ENCODE measurements around the gene RAP1A. TPM values are rescaled to one million over a fixed set of nuclear protein-coding genes. Genes with fewer than 3 reads are reported as not detected.

Gene RAP1A
- polyA plus RNA-seq, 1 donor (not counting 4 experiments of a cell fraction or from before 2014, with no cell fraction given), result 70.3 TPM

- FAIRE-seq, result no peak
- H3K9ac ChIP-seq (ENCODE audit: control insufficient read depth, extremely low read depth, insufficient read depth, low read length), result no peak overlapping the region
- H3K4me2 ChIP-seq (ENCODE audit: control insufficient read depth, extremely low read depth, insufficient read depth, low read depth, low read length), result no peak overlapping the region
- no peaks in the 10 kb centered on the region for H3K9me3 ChIP-seq (ENCODE audit: control insufficient read depth, low read depth, low read length)
- no peaks in the 10 kb centered on the region for H3K36me3 ChIP-seq (ENCODE audit: control insufficient read depth in 2 of 2, extremely low read depth in 1 of 2, insufficient read depth in 2 of 2, low read length in 2 of 2)
- no peaks in the 10 kb centered on the region for H3K9me1 ChIP-seq (ENCODE audit: control insufficient read depth, extremely low read depth, insufficient read depth, low read length)
- peaks cover 22% of the 10 kb centered on the region for H3K4me1 ChIP-seq (ENCODE audit: control insufficient read depth, extremely low read depth, insufficient read depth, low read length)
- dilution Hi-C loops (cut with MboI; ENCODE audit: extremely low pct_ligation_motif_present, low sequenced_read_pairs), result no loop called here
- no peaks in the 10 kb centered on the region for H3K27me3 ChIP-seq (ENCODE audit: control insufficient read depth, extremely low read depth, insufficient read depth, low read length)
- H3K4me3 ChIP-seq (ENCODE audit: control insufficient read depth in 2 of 3, extremely low read depth in 1 of 3, insufficient read depth in 2 of 3, low read depth in 1 of 3, low read length in 3 of 3), result no peak overlapping the region
- no peaks in the 10 kb centered on the region for H3K79me2 ChIP-seq (ENCODE audit: control insufficient read depth, insufficient read depth, low read length)
- no peak overlapping the region for H2AFZ ChIP-seq (ENCODE audit: control insufficient read depth, low read length)
- H3K27ac ChIP-seq (ENCODE audit: control insufficient read depth, insufficient read depth, low read length), result no peak overlapping the region
- TF ChIP-seq, protein P1, sequence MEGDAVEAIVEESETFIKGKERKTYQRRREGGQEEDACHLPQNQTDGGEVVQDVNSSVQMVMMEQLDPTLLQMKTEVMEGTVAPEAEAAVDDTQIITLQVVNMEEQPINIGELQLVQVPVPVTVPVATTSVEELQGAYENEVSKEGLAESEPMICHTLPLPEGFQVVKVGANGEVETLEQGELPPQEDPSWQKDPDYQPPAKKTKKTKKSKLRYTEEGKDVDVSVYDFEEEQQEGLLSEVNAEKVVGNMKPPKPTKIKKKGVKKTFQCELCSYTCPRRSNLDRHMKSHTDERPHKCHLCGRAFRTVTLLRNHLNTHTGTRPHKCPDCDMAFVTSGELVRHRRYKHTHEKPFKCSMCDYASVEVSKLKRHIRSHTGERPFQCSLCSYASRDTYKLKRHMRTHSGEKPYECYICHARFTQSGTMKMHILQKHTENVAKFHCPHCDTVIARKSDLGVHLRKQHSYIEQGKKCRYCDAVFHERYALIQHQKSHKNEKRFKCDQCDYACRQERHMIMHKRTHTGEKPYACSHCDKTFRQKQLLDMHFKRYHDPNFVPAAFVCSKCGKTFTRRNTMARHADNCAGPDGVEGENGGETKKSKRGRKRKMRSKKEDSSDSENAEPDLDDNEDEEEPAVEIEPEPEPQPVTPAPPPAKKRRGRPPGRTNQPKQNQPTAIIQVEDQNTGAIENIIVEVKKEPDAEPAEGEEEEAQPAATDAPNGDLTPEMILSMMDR (optimal IDR thresholded peaks at IDR 0.05 in 1 of 3, IDR thresholded peaks at IDR 0.05 in 1 of 3, conservative IDR thresholded peaks at IDR 0.05 in 1 of 3; ENCODE audit: extremely low read depth in 1 of 3, insufficient read depth in 2 of 3, low read length in 3 of 3), result no peak
- H4K20me1 ChIP-seq (ENCODE audit: control insufficient read depth, extremely low read depth, insufficient read depth, low read length), result no peaks in the 10 kb centered on the region
- DNase-seq (ENCODE audit: low read depth, low spot score), result no peak
These were observed 23.1 kb upstream of the RAP1A start for GRCh38 chr1:111596499-111596898.

- Histone ChIP-seq H4K20me1 (ENCODE audit: control insufficient read depth, extremely low read depth, insufficient read depth, low read length) (no peaks in the 10 kb centered on the region), H3K27me3 (ENCODE audit: control insufficient read depth, extremely low read depth, insufficient read depth, low read length) (no peaks in the 10 kb centered on the region), H3K4me2 (ENCODE audit: control insufficient read depth, extremely low read depth, insufficient read depth, low read depth, low read length) (no peak overlapping the region), H3K36me3 (ENCODE audit: control insufficient read depth in 2 of 2, extremely low read depth in 1 of 2, insufficient read depth in 2 of 2, low read length in 2 of 2) (no peaks in the 10 kb centered on the region), H3K79me2 (ENCODE audit: control insufficient read depth, insufficient read depth, low read length) (no peaks in the 10 kb centered on the region), H3K9me1 (ENCODE audit: control insufficient read depth, extremely low read depth, insufficient read depth, low read length) (no peaks in the 10 kb centered on the region), H3K9ac (ENCODE audit: control insufficient read depth, extremely low read depth, insufficient read depth, low read length) (no peak overlapping the region), H3K27ac (ENCODE audit: control insufficient read depth, insufficient read depth, low read length) (no peak overlapping the region), H3K4me1 (ENCODE audit: control insufficient read depth, extremely low read depth, insufficient read depth, low read length) (peaks cover 14% of the 10 kb centered on the region), H2AFZ (ENCODE audit: control insufficient read depth, low read length) (no peak overlapping the region), H3K4me3 (ENCODE audit: control insufficient read depth in 2 of 3, extremely low read depth in 1 of 3, insufficient read depth in 2 of 3, low read depth in 1 of 3, low read length in 3 of 3) (no peak overlapping the region), H3K9me3 (ENCODE audit: control insufficient read depth, low read depth, low read length) (no peaks in the 10 kb centered on the region)
- TF ChIP-seq, protein P1 (optimal IDR thresholded peaks at IDR 0.05 in 1 of 3, IDR thresholded peaks at IDR 0.05 in 1 of 3, conservative IDR thresholded peaks at IDR 0.05 in 1 of 3; ENCODE audit: extremely low read depth in 1 of 3, insufficient read depth in 2 of 3, low read length in 3 of 3), result no peak
- TF ChIP-seq EZH2 (IDR thresholded peaks at IDR 0.05; ENCODE audit: low read length), result no peak
- no peak for FAIRE-seq
- dilution Hi-C loops (cut with MboI; ENCODE audit: extremely low pct_ligation_motif_present, low sequenced_read_pairs), result no loop called here
- no peak for DNase-seq (ENCODE audit: low read depth, low spot score)
These were observed 22.2 kb upstream of the RAP1A start for GRCh38 chr1:111597426-111597825.
